ENCODE results near the gene BPIFA1.

- no peak for TF ChIP-seq CTCF (IDR thresholded peaks at IDR 0.05 in 4 of 5, conservative IDR thresholded peaks at IDR 0.05 in 1 of 5)
- no peak for TF ChIP-seq POLR2A (IDR thresholded peaks at IDR 0.05)
Measured at GRCh38 chr20:33191484-33191883, 44.3 kb upstream of the BPIFA1 start.
